Neuronal stem cell (in vitro differentiated cells): ENCODE results near the gene CAMTA1.

Source experiments
- DNase-seq: peaks from one replicate; pipeline ENCODE4 v3.0.0-alpha.2; 2013; ENCODE audit warnings: low spot score
- H2AFZ ChIP-seq: one replicate; pipeline ENCODE4 v1.6.1; 2013; ENCODE audit warnings: mild to moderate bottlenecking, low read length, inconsistent platforms
- H2AK5ac ChIP-seq: 2 replicates; pipeline ENCODE4 v1.6.1; 2013; ENCODE audit warnings: low read depth, mild to moderate bottlenecking, inconsistent platforms, low read length, moderate library complexity, mixed read lengths
- H2BK120ac ChIP-seq: 2 replicates; pipeline ENCODE4 v1.6.1; 2013; ENCODE audit warnings: low read depth, mild to moderate bottlenecking, inconsistent platforms, low read length, moderate library complexity, mixed read lengths
- H2BK12ac ChIP-seq: one replicate; pipeline ENCODE4 v1.6.1; 2013; ENCODE audit warnings: low read length, inconsistent platforms
- H2BK15ac ChIP-seq: 2 replicates; pipeline ENCODE4 v1.6.1; 2013; ENCODE audit warnings: mild to moderate bottlenecking, low read length, inconsistent platforms, mixed read lengths
- H2BK5ac ChIP-seq: one replicate; pipeline ENCODE4 v1.6.1; 2013; ENCODE audit warnings: inconsistent platforms, mild to moderate bottlenecking, low read length, moderate library complexity
- H3K14ac ChIP-seq: one replicate; pipeline ENCODE4 v1.6.1; 2013; ENCODE audit warnings: low read length, inconsistent platforms
- H3K18ac ChIP-seq: 2 replicates; pipeline ENCODE4 v1.6.1; 2013; ENCODE audit warnings: low read length, inconsistent platforms
- H3K23ac ChIP-seq: 2 replicates; pipeline ENCODE4 v1.6.1; 2013; ENCODE audit warnings: low read depth, mild to moderate bottlenecking, mixed read lengths, low read length, inconsistent platforms; ENCODE audit not compliant: poor library complexity
- H3K27ac ChIP-seq: replicated peaks from 3 replicates; pipeline ENCODE4 v1.5.1; 2013; ENCODE audit warnings: low read length, inconsistent platforms
- H3K27me3 ChIP-seq, 3 experiments: 2 replicates each; pipeline ENCODE4 v1.6.1; 2013; ENCODE audit warnings: low read length in 3 of 3, mild to moderate bottlenecking in 2 of 3, inconsistent platforms in 1 of 3, low read depth in 1 of 3, mixed read lengths in 1 of 3, moderate library complexity in 1 of 3; ENCODE audit not compliant: control insufficient read depth in 3 of 3, insufficient read depth in 3 of 3
- H3K36me3 ChIP-seq, 2 donors: replicated peaks in 1 of 2; 2 replicates each; pipeline ENCODE4 v1.6.1; 2013; ENCODE audit warnings: low read length in 2 of 2; ENCODE audit not compliant: control insufficient read depth in 2 of 2, insufficient read depth in 2 of 2
- H3K4ac ChIP-seq: 2 replicates; pipeline ENCODE4 v1.6.1; 2013; ENCODE audit warnings: inconsistent platforms, mild to moderate bottlenecking, low read length, moderate library complexity
- H3K4me1 ChIP-seq, 2 donors: 1 replicate in 1 of 2; 2 replicates in 1 of 2; pipeline ENCODE4 v1.6.1; 2013; ENCODE audit warnings: low read length in 2 of 2, low read depth in 1 of 2; ENCODE audit not compliant: control insufficient read depth in 2 of 2, insufficient read depth in 1 of 2
- H3K4me2 ChIP-seq: one replicate; pipeline ENCODE4 v1.6.1; 2013; ENCODE audit warnings: mild to moderate bottlenecking, low read length, inconsistent platforms; ENCODE audit not compliant: insufficient read depth, poor library complexity, severe bottlenecking
- H3K4me3 ChIP-seq, 2 donors: 2 replicates each; pipeline ENCODE4 v1.5.1; 2013; ENCODE audit warnings: low read length in 2 of 2, mild to moderate bottlenecking in 2 of 2, inconsistent platforms in 1 of 2, moderate library complexity in 1 of 2
- H3K79me1 ChIP-seq: one replicate; pipeline ENCODE4 v1.6.1; 2013; ENCODE audit warnings: low read depth, mild to moderate bottlenecking, inconsistent platforms, low read length, moderate library complexity
- H3K9ac ChIP-seq: one replicate; pipeline ENCODE4 v1.6.1; 2013; ENCODE audit warnings: mild to moderate bottlenecking, low read depth, low read length, inconsistent platforms; ENCODE audit not compliant: poor library complexity
- H3K9me3 ChIP-seq, 2 donors: replicated peaks in 1 of 2; 2 replicates each; pipeline versions ENCODE3 to v1.6.1; 2013; ENCODE audit warnings: low read length in 2 of 2, mild to moderate bottlenecking in 2 of 2, inconsistent platforms in 1 of 2, low read depth in 1 of 2, mixed read lengths in 1 of 2, moderate library complexity in 1 of 2; ENCODE audit not compliant: control insufficient read depth in 2 of 2, insufficient read depth in 1 of 2
- H4K8ac ChIP-seq: one replicate; pipeline ENCODE4 v1.6.1; 2013; ENCODE audit warnings: low read depth, mild to moderate bottlenecking, inconsistent platforms, low read length, moderate library complexity
- H4K91ac ChIP-seq: one replicate; pipeline ENCODE4 v1.6.1; 2013; ENCODE audit warnings: low read length, low read depth, mild to moderate bottlenecking, inconsistent platforms; ENCODE audit not compliant: poor library complexity
- WGBS, 2 donors: extraction: QIAGEN DNeasy Blood & Tissue Kit; methylation state at CpG; one replicate each; pipeline ENCODE4 v1.1.7; 2013; ENCODE audit warnings: missing lambda C conversion rate in 2 of 2, mixed read lengths in 1 of 2; ENCODE audit not compliant: insufficient read length in 2 of 2, insufficient replicate concordance in 1 of 2; ENCODE audit errors: extremely low coverage in 2 of 2; 5-methylcytosine and 5-hydroxymethylcytosine counted together

CAMTA1 gene

GRCh38 chr1:7761103-7761502 is 975.8 kb downstream of the CAMTA1 start:
- H3K9me3 ChIP-seq: no peaks in the 10 kb centered on the region
- H2BK12ac ChIP-seq: no peak overlapping the region
- no peak overlapping the region for H3K18ac ChIP-seq
- H3K27me3 ChIP-seq: no peaks in the 10 kb centered on the region
- no peak overlapping the region for H2AK5ac ChIP-seq
- H3K4ac ChIP-seq: no peak overlapping the region
- H2BK120ac ChIP-seq: no peak overlapping the region
- no peak overlapping the region for H2AFZ ChIP-seq
- no peak overlapping the region for H3K23ac ChIP-seq
- H3K4me2 ChIP-seq: no peak overlapping the region
- no peak overlapping the region for H3K14ac ChIP-seq
- no peak overlapping the region for H3K9ac ChIP-seq
- no peak overlapping the region for H3K4me3 ChIP-seq
- H3K79me1 ChIP-seq: no peaks in the 10 kb centered on the region
- H3K36me3 ChIP-seq: peaks cover 0 to 6% of the 10 kb centered on the region in 2 donors
- no peak overlapping the region for H2BK15ac ChIP-seq
- WGBS, 2 donors: no CpG with 5 or more reads among the region's 3 CpGs
- H4K91ac ChIP-seq: no peak overlapping the region
- no peak overlapping the region for H4K8ac ChIP-seq
- H3K27ac ChIP-seq: no peak overlapping the region
- H2BK5ac ChIP-seq: no peak overlapping the region
- H3K4me1 ChIP-seq: no peaks in the 10 kb centered on the region
- no peak for DNase-seq

- Histone ChIP-seq H3K14ac (no peak overlapping the region), H2AK5ac (no peak overlapping the region), H3K79me1 (peaks cover 7% of the 10 kb centered on the region), H3K27me3 (no peaks in the 10 kb centered on the region), H2BK12ac (no peak overlapping the region), H3K4me2 (no peak overlapping the region), H2AFZ (no peak overlapping the region), H3K9me3 (no peaks in the 10 kb centered on the region), H2BK120ac (no peak overlapping the region), H3K18ac (no peak overlapping the region), H3K4ac (no peak overlapping the region), H3K4me1 (peaks cover 9 to 10% of the 10 kb centered on the region in 2 donors), H3K9ac (no peak overlapping the region), H2BK5ac (no peak overlapping the region), H4K8ac (no peak overlapping the region), H3K23ac (no peak overlapping the region), H2BK15ac (no peak overlapping the region), H4K91ac (no peak overlapping the region), H3K4me3 (no peak overlapping the region), H3K27ac (no peak overlapping the region), H3K36me3 (no peaks in the 10 kb centered on the region)
- WGBS, 2 donors: no CpG with 5 or more reads among the region's 4 CpGs
- no peak for DNase-seq
These were observed 981.9 kb downstream of the CAMTA1 start for GRCh38 chr1:7767176-7767575.

- Histone ChIP-seq H3K9ac (no peak overlapping the region), H3K4me1 (peaks cover 9 to 11% of the 10 kb centered on the region in 2 donors), H3K18ac (no peak overlapping the region), H3K27me3 (no peaks in the 10 kb centered on the region), H2BK12ac (no peak overlapping the region), H4K91ac (no peak overlapping the region), H3K36me3 (peaks cover 0 to 10% of the 10 kb centered on the region in 2 donors), H2AFZ (no peak overlapping the region), H3K79me1 (peaks cover 8% of the 10 kb centered on the region), H2BK15ac (no peak overlapping the region), H2AK5ac (no peak overlapping the region), H2BK5ac (no peak overlapping the region), H3K4me2 (no peak overlapping the region), H3K9me3 (no peaks in the 10 kb centered on the region), H3K23ac (no peak overlapping the region), H4K8ac (no peak overlapping the region), H3K4ac (no peak overlapping the region), H3K4me3 (no peak overlapping the region), H3K27ac (no peak overlapping the region), H2BK120ac (no peak overlapping the region), H3K14ac (no peak overlapping the region)
- DNase-seq: no peak
- no CpG with 5 or more reads among the region's 2 CpGs for WGBS, 2 donors
These were observed 983.3 kb downstream of the CAMTA1 start for GRCh38 chr1:7768583-7768982.

- peaks cover 2 to 22% of the 10 kb centered on the region in 2 donors for H3K36me3 ChIP-seq
These were observed 984.6 kb downstream of the CAMTA1 start for GRCh38 chr1:7769673-7770412.

More at GRCh38 chr1:7769673-7770412, 984.6 kb downstream of the CAMTA1 start:
- Histone ChIP-seq H3K18ac (no peak overlapping the region), H4K91ac (no peak overlapping the region), H3K23ac (no peak overlapping the region), H3K9ac (no peak overlapping the region), H3K14ac (no peak overlapping the region), H2BK12ac (no peak overlapping the region), H2AFZ (no peak overlapping the region), H4K8ac (no peak overlapping the region), H2BK120ac (no peak overlapping the region), H3K4me2 (no peak overlapping the region), H3K27ac (no peak overlapping the region), H3K79me1 (peaks cover 9% of the 10 kb centered on the region), H3K9me3 (no peaks in the 10 kb centered on the region), H2AK5ac (no peak overlapping the region), H2BK15ac (no peak overlapping the region), H2BK5ac (no peak overlapping the region), H3K4me1 (peaks cover 9 to 11% of the 10 kb centered on the region in 2 donors), H3K4ac (no peak overlapping the region), H3K27me3 (no peaks in the 10 kb centered on the region), H3K4me3 (no peak overlapping the region)
- DNase-seq: no peak
- no CpG with 5 or more reads among the region's 12 CpGs for WGBS, 2 donors
